Ectodermal cell (in vitro differentiated cells): ENCODE measurements around the gene LYRM4.

Source experiments
- H3K27ac ChIP-seq: 2 replicates; pipeline ENCODE4 v1.7.0; 2013; ENCODE audit warnings: mild to moderate bottlenecking, low read depth, low read length; ENCODE audit not compliant: insufficient read depth, poor library complexity, severe bottlenecking
- H3K27me3 ChIP-seq: 2 replicates; pipeline ENCODE4 v1.7.0; 2013; ENCODE audit warnings: mild to moderate bottlenecking, low read length; ENCODE audit not compliant: insufficient read depth, control insufficient read depth, poor library complexity, severe bottlenecking
- H3K36me3 ChIP-seq: one replicate; pipeline ENCODE4 v1.7.0; 2013; ENCODE audit warnings: low read length; ENCODE audit not compliant: control insufficient read depth, insufficient read depth
- H3K4me1 ChIP-seq: one replicate; pipeline ENCODE4 v1.7.0; 2013; ENCODE audit warnings: low read length; ENCODE audit not compliant: control insufficient read depth, insufficient read depth
- H3K4me3 ChIP-seq: 2 replicates; pipeline ENCODE4 v1.7.0; 2013; ENCODE audit warnings: low read depth, low read length, control low read depth; ENCODE audit not compliant: insufficient read depth
- H3K9me3 ChIP-seq: 2 replicates; pipeline ENCODE4 v1.7.0; 2013; ENCODE audit warnings: mild to moderate bottlenecking, low read length, moderate library complexity; ENCODE audit not compliant: control insufficient read depth
- WGBS, 2 experiments: methylation state at CpG; one replicate each; pipeline ENCODE4 v1.1.7; 2013; ENCODE audit warnings: missing lambda C conversion rate in 2 of 2; 5-methylcytosine and 5-hydroxymethylcytosine counted together

The LYRM4 gene

GRCh38 chr6:5230081-5230480, 30.7 kb downstream of the LYRM4 start:
- H3K9me3 ChIP-seq, result no peaks in the 10 kb centered on the region
- no peaks in the 10 kb centered on the region for H3K27me3 ChIP-seq
- no peak overlapping the region for H3K4me3 ChIP-seq
- no peaks in the 10 kb centered on the region for H3K36me3 ChIP-seq
- H3K4me1 ChIP-seq, result no peaks in the 10 kb centered on the region
- H3K27ac ChIP-seq, result no peak overlapping the region
- WGBS, 2 experiments, result 91% methylated on average over 4 of the region's 4 CpGs

- WGBS, 2 experiments, result 93 to 95% methylated on average over 3 of the region's 3 CpGs
These were observed 31.4 kb downstream of the LYRM4 start for GRCh38 chr6:5229356-5229755.

DNA sequence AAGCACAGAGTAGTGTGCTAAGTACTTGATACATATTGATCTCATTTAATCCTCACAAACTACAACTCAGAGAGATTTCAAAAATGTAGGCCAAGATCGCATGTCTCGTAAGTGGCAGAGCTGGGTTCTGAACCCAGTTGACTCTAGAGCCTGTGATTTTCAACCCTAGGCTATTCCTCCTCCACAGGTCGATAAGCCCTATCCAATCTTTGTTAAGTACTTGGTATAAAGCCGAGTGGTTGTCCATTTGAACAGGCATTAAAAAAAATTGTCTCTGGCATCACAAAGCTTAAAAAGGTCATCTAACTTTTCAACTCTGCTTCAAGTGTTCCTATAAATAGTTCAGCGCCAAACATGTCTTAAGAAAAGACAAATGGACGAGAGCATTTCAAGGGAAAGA, 37.4 kb downstream of the LYRM4 start:
- Histone ChIP-seq H3K36me3 (no peaks in the 10 kb centered on the region), H3K4me3 (no peak overlapping the region), H3K27ac (no peak overlapping the region), H3K27me3 (no peaks in the 10 kb centered on the region), H3K9me3 (no peaks in the 10 kb centered on the region), H3K4me1 (peaks cover 5% of the 10 kb centered on the region)
- 96 to 97% methylated on average over 6 of the region's 6 CpGs for WGBS, 2 experiments

More at GRCh38 chr6:5229356-5229755, 31.4 kb downstream of the LYRM4 start:
- no peaks in the 10 kb centered on the region for H3K4me1 ChIP-seq
- H3K36me3 ChIP-seq, result no peaks in the 10 kb centered on the region
- H3K4me3 ChIP-seq, result no peak overlapping the region
- H3K9me3 ChIP-seq, result no peaks in the 10 kb centered on the region
- no peaks in the 10 kb centered on the region for H3K27me3 ChIP-seq
- H3K27ac ChIP-seq, result no peak overlapping the region

GRCh38 chr6:5220443-5220842, 40.3 kb downstream of the LYRM4 start:
- 86 to 92% methylated on average over 1 of the region's 1 CpG for WGBS, 2 experiments
- Histone ChIP-seq H3K27ac (no peak overlapping the region), H3K4me1 (peaks cover 5% of the 10 kb centered on the region), H3K4me3 (no peak overlapping the region), H3K9me3 (no peaks in the 10 kb centered on the region), H3K27me3 (no peaks in the 10 kb centered on the region), H3K36me3 (no peaks in the 10 kb centered on the region)

DNA sequence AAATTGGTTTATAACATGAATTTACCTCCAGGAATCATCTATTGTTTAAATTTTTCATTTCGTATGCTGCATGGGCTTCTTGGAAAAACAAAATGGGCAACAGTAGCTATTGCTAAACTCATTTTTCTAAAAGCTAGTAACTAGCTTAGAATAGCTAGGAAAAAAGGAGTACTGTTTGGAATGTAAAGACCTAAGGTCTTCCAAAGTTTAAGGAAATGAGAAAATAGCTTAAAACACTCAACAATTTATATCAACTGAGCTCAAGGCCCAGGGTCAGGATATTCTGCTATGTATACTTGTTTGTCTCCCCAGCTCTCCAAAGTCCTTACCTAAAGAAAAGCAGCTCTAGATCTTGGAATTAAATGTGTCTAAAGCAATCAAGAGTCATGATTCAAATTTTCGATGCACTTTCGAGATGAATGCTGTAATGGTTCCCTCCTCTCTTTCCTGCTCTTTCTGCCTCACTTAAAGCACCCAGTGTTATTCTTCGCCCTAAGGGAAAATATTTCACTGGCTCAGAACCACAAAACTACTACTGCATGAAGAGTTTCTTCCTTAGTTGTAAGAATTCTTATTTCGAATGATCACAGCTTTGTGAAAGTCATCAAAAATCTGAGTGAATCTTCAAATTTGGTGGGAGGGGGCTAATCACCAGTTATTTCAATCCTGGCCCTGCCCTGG, 41.6 kb downstream of the LYRM4 start:
- no peaks in the 10 kb centered on the region for H3K36me3 ChIP-seq
- H3K9me3 ChIP-seq, result no peaks in the 10 kb centered on the region
- WGBS, 2 experiments, result 95 to 97% methylated on average over 4 to 5 of the region's 5 CpGs
- no peaks in the 10 kb centered on the region for H3K27me3 ChIP-seq
- peaks cover 5% of the 10 kb centered on the region for H3K4me1 ChIP-seq
- no peak overlapping the region for H3K4me3 ChIP-seq
- H3K27ac ChIP-seq, result no peak overlapping the region

DNA sequence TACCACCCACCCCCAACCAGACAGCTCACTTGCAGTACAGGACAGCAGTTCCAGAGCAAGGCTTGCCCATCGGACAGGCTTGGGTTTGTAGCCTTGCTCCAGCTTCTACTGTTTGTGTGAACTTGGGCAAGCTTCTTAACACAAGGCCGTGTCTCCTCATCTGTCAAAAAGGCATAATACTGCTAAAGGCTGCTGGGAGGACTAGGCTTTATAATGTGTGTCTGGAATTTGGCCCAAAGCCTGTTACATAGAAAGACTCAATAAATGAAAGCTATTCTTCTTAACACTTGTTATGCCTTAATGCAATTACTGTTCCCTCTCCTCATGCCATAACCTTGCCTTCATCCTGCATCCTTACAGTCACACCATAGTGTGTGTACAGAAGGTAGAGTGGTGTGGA, 43.4 kb downstream of the LYRM4 start:
- no peaks in the 10 kb centered on the region for H3K27me3 ChIP-seq
- H3K27ac ChIP-seq, result no peak overlapping the region
- H3K36me3 ChIP-seq, result no peaks in the 10 kb centered on the region
- WGBS, 2 experiments, result 92% methylated on average over 2 of the region's 2 CpGs
- H3K4me1 ChIP-seq, result peaks cover 5% of the 10 kb centered on the region
- no peaks in the 10 kb centered on the region for H3K9me3 ChIP-seq
- H3K4me3 ChIP-seq, result no peak overlapping the region

DNA sequence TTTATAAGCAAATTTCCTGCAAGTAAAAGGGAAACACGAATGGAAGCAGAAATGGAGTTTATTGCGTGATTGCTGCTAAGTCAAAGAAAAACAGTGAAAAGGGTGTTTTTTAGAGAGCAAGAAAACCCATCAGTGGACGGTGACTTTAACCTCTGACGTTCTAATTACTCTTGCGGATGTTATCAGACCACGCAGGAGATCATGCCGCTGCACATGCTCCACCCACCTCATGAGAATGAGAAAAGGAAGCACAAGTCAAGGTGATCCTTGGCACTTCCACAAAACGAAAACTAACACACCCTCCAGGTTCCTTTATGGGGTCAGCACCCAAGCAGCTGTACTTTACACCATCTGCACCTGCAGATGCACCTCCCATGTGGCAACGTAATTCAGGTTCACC, 45.0 kb downstream of the LYRM4 start:
- Histone ChIP-seq H3K27ac (no peak overlapping the region), H3K4me1 (peaks cover 5% of the 10 kb centered on the region), H3K9me3 (no peaks in the 10 kb centered on the region), H3K27me3 (no peaks in the 10 kb centered on the region), H3K36me3 (no peaks in the 10 kb centered on the region), H3K4me3 (no peak overlapping the region)
- WGBS, 2 experiments, result 92 to 93% methylated on average over 8 to 9 of the region's 9 CpGs

GRCh38 chr6:5215159-5215558, 45.6 kb downstream of the LYRM4 start:
- Histone ChIP-seq H3K4me1 (peaks cover 2% of the 10 kb centered on the region), H3K36me3 (no peaks in the 10 kb centered on the region), H3K27me3 (no peaks in the 10 kb centered on the region), H3K9me3 (no peaks in the 10 kb centered on the region), H3K4me3 (no peak overlapping the region), H3K27ac (no peak overlapping the region)
- 80 to 97% methylated on average over 2 of the region's 2 CpGs for WGBS, 2 experiments

GRCh38 chr6:5214570-5215052, 46.1 kb downstream of the LYRM4 start:
- Histone ChIP-seq H3K27ac (no peak overlapping the region), H3K4me1 (no peaks in the 10 kb centered on the region), H3K9me3 (no peaks in the 10 kb centered on the region), H3K27me3 (no peaks in the 10 kb centered on the region), H3K4me3 (no peak overlapping the region), H3K36me3 (no peaks in the 10 kb centered on the region)
- WGBS, 2 experiments, result 50 to 51% methylated on average over 10 of the region's 10 CpGs

- 95% methylated on average over 8 of the region's 8 CpGs for WGBS, 2 experiments
- no peaks in the 10 kb centered on the region for H3K27me3 ChIP-seq
- H3K4me1 ChIP-seq, result no peaks in the 10 kb centered on the region
- H3K9me3 ChIP-seq, result no peaks in the 10 kb centered on the region
- no peaks in the 10 kb centered on the region for H3K36me3 ChIP-seq
- H3K27ac ChIP-seq, result no peak overlapping the region
- no peak overlapping the region for H3K4me3 ChIP-seq
These were observed 46.9 kb downstream of the LYRM4 start for GRCh38 chr6:5213836-5214235.
